HCT116 (cell line): Measurements from ENCODE around the gene SLC12A5.

Experiments
- CEBPB ChIP-seq: IDR thresholded peaks from 2 replicates; pipeline ENCODE4 v1.6.1; 2012; ENCODE audit warnings: low read depth
- EGR1 ChIP-seq: IDR thresholded peaks from 2 replicates; pipeline ENCODE4 v1.6.1; 2012; ENCODE audit warnings: low read depth
- EZH2 ChIP-seq: fragments of 200-600 bp; sonication (generic); IDR thresholded peaks from 2 replicates; pipeline ENCODE4 v1.6.1; 2017; ENCODE audit warnings: antibody characterized with exemption, mixed run types
- FOSL1 ChIP-seq: IDR thresholded peaks from 2 replicates; pipeline ENCODE4 v1.6.1; 2012; ENCODE audit warnings: low read depth
- JUND ChIP-seq: IDR thresholded peaks from 2 replicates; pipeline ENCODE4 v1.6.1; 2012
- POLR2A ChIP-seq: IDR thresholded peaks from 2 replicates; pipeline ENCODE4 v1.7.0; 2011; ENCODE audit warnings: borderline replicate concordance; ENCODE audit not compliant: insufficient read depth, insufficient read length; ENCODE audit errors: extremely low read depth
- POLR2AphosphoS5 ChIP-seq: IDR thresholded peaks from 2 replicates; pipeline ENCODE4 v1.6.1; 2011; ENCODE audit warnings: mild to moderate bottlenecking, low read depth, low read length, moderate library complexity
- RAD21 ChIP-seq: IDR thresholded peaks from 2 replicates; pipeline ENCODE4 v1.6.1; 2012; ENCODE audit warnings: low read depth, mild to moderate bottlenecking
- YY1 ChIP-seq: IDR thresholded peaks from 2 replicates; pipeline ENCODE4 v1.6.1; 2011; ENCODE audit warnings: low read length, low read depth, moderate library complexity, mild to moderate bottlenecking; ENCODE audit not compliant: insufficient replicate concordance; ENCODE audit errors: extremely low read depth
- ZNF274 ChIP-seq: fragments of 200-500 bp; sonication (Bioruptor generic); IDR thresholded peaks from 2 replicates; pipeline ENCODE4 v1.6.1; 2014; ENCODE audit warnings: mild to moderate bottlenecking, low read depth, low read length, inconsistent platforms
- TF ChIP-seq, protein P1 (sequence below), 3 experiments: fragments of 200-600 bp in 1 of 3; sonication (generic) in 1 of 3; IDR thresholded peaks in 2 of 3; conservative IDR thresholded peaks in 1 of 3; 2 replicates each; pipeline ENCODE4 v1.5.1; 2012 to 2017; ENCODE audit warnings: low read depth in 2 of 3, low read length in 2 of 3, antibody characterized with exemption in 1 of 3, borderline replicate concordance in 1 of 3, control low read depth in 1 of 3, mild to moderate bottlenecking in 1 of 3, mixed read lengths in 1 of 3, mixed run types in 1 of 3, moderate library complexity in 1 of 3; ENCODE audit not compliant: insufficient read depth in 1 of 3
- TF ChIP-seq, protein P2 (sequence below): IDR thresholded peaks from 2 replicates; pipeline ENCODE4 v1.6.1; 2012; ENCODE audit warnings: low read depth
- TF ChIP-seq, protein P3 (sequence below): IDR thresholded peaks from 2 replicates; pipeline ENCODE4 v1.6.1; 2012
- TF ChIP-seq, protein P4 (sequence below): IDR thresholded peaks from 2 replicates; pipeline ENCODE4 v1.6.1; 2011; ENCODE audit warnings: mild to moderate bottlenecking, low read length, moderate library complexity; ENCODE audit not compliant: insufficient replicate concordance; ENCODE audit errors: extremely low read depth

DNA sequence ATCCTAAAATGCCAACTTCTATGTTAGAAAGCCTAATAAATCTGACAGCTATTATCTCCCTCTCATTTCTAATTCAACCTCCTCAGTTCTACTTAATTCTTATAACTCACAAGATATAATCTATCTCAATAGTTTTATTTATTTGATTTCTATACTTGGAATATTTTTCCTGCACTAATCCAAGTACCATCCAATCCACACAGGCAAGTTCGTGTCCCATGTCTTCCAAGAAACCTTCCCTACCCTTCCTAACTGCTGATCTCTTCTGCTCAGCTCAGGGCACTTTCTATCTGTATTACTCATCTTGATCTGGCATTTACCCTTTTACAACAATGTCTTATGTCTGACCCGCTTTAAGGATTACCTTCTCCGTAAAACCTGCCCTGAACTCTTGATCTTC lies 42.6 kb downstream of the SLC12A5 start:
- TF ChIP-seq, protein P1, sequence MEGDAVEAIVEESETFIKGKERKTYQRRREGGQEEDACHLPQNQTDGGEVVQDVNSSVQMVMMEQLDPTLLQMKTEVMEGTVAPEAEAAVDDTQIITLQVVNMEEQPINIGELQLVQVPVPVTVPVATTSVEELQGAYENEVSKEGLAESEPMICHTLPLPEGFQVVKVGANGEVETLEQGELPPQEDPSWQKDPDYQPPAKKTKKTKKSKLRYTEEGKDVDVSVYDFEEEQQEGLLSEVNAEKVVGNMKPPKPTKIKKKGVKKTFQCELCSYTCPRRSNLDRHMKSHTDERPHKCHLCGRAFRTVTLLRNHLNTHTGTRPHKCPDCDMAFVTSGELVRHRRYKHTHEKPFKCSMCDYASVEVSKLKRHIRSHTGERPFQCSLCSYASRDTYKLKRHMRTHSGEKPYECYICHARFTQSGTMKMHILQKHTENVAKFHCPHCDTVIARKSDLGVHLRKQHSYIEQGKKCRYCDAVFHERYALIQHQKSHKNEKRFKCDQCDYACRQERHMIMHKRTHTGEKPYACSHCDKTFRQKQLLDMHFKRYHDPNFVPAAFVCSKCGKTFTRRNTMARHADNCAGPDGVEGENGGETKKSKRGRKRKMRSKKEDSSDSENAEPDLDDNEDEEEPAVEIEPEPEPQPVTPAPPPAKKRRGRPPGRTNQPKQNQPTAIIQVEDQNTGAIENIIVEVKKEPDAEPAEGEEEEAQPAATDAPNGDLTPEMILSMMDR (IDR thresholded peaks at IDR 0.05 in 2 of 3, conservative IDR thresholded peaks at IDR 0.05 in 1 of 3; ENCODE audit: borderline replicate concordance in 1 of 3, insufficient read depth in 1 of 3, low read depth in 2 of 3, low read length in 2 of 3), result no peak
- no peak for TF ChIP-seq POLR2A
- no peak for TF ChIP-seq EGR1
- TF ChIP-seq, protein P2, sequence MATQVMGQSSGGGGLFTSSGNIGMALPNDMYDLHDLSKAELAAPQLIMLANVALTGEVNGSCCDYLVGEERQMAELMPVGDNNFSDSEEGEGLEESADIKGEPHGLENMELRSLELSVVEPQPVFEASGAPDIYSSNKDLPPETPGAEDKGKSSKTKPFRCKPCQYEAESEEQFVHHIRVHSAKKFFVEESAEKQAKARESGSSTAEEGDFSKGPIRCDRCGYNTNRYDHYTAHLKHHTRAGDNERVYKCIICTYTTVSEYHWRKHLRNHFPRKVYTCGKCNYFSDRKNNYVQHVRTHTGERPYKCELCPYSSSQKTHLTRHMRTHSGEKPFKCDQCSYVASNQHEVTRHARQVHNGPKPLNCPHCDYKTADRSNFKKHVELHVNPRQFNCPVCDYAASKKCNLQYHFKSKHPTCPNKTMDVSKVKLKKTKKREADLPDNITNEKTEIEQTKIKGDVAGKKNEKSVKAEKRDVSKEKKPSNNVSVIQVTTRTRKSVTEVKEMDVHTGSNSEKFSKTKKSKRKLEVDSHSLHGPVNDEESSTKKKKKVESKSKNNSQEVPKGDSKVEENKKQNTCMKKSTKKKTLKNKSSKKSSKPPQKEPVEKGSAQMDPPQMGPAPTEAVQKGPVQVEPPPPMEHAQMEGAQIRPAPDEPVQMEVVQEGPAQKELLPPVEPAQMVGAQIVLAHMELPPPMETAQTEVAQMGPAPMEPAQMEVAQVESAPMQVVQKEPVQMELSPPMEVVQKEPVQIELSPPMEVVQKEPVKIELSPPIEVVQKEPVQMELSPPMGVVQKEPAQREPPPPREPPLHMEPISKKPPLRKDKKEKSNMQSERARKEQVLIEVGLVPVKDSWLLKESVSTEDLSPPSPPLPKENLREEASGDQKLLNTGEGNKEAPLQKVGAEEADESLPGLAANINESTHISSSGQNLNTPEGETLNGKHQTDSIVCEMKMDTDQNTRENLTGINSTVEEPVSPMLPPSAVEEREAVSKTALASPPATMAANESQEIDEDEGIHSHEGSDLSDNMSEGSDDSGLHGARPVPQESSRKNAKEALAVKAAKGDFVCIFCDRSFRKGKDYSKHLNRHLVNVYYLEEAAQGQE, result no peak
- TF ChIP-seq EZH2, result no peak
- TF ChIP-seq, protein P3, sequence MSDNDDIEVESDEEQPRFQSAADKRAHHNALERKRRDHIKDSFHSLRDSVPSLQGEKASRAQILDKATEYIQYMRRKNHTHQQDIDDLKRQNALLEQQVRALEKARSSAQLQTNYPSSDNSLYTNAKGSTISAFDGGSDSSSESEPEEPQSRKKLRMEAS, result no peak
- TF ChIP-seq, protein P4, sequence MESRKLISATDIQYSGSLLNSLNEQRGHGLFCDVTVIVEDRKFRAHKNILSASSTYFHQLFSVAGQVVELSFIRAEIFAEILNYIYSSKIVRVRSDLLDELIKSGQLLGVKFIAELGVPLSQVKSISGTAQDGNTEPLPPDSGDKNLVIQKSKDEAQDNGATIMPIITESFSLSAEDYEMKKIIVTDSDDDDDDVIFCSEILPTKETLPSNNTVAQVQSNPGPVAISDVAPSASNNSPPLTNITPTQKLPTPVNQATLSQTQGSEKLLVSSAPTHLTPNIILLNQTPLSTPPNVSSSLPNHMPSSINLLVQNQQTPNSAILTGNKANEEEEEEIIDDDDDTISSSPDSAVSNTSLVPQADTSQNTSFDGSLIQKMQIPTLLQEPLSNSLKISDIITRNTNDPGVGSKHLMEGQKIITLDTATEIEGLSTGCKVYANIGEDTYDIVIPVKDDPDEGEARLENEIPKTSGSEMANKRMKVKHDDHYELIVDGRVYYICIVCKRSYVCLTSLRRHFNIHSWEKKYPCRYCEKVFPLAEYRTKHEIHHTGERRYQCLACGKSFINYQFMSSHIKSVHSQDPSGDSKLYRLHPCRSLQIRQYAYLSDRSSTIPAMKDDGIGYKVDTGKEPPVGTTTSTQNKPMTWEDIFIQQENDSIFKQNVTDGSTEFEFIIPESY, result no peak
- TF ChIP-seq JUND, result no peak
- TF ChIP-seq RAD21, result no peak
- TF ChIP-seq CEBPB, result no peak
- no peak for TF ChIP-seq ZNF274
- no peak for TF ChIP-seq POLR2AphosphoS5
- TF ChIP-seq YY1, result no peak
- no peak for TF ChIP-seq FOSL1
